Measurements from ENCODE around the gene HNRNPA0.

- TF ChIP-seq CTCF (IDR thresholded peaks at IDR 0.05): no peak
- TF ChIP-seq, protein P1, sequence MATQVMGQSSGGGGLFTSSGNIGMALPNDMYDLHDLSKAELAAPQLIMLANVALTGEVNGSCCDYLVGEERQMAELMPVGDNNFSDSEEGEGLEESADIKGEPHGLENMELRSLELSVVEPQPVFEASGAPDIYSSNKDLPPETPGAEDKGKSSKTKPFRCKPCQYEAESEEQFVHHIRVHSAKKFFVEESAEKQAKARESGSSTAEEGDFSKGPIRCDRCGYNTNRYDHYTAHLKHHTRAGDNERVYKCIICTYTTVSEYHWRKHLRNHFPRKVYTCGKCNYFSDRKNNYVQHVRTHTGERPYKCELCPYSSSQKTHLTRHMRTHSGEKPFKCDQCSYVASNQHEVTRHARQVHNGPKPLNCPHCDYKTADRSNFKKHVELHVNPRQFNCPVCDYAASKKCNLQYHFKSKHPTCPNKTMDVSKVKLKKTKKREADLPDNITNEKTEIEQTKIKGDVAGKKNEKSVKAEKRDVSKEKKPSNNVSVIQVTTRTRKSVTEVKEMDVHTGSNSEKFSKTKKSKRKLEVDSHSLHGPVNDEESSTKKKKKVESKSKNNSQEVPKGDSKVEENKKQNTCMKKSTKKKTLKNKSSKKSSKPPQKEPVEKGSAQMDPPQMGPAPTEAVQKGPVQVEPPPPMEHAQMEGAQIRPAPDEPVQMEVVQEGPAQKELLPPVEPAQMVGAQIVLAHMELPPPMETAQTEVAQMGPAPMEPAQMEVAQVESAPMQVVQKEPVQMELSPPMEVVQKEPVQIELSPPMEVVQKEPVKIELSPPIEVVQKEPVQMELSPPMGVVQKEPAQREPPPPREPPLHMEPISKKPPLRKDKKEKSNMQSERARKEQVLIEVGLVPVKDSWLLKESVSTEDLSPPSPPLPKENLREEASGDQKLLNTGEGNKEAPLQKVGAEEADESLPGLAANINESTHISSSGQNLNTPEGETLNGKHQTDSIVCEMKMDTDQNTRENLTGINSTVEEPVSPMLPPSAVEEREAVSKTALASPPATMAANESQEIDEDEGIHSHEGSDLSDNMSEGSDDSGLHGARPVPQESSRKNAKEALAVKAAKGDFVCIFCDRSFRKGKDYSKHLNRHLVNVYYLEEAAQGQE (IDR thresholded peaks at IDR 0.05; ENCODE audit: insufficient read depth in 1 of 2, low read depth in 2 of 2, low read length in 1 of 2): no peak
Measured at GRCh38 chr5:137758121-137758520, 4.0 kb upstream of the HNRNPA0 start.

Measured in Panc1 (cell line).